ENCODE measurements around the gene HLA-A. TPM values are rescaled to one million over a fixed set of nuclear protein-coding genes. Genes with fewer than 3 reads are reported as not detected.
A peak's percentile ranks its signal among the peaks of the same experiment; 100 is the strongest.
"Not testable (repeated sequence)": the region's sequence is repeated elsewhere in the genome, so short reads cannot be mapped to it uniquely, and the experiment has no call there.

Gene HLA-A
- total and polyA plus RNA-seq, 12 donors: 338 to 2,952 (median 1,253) TPM

DNA sequence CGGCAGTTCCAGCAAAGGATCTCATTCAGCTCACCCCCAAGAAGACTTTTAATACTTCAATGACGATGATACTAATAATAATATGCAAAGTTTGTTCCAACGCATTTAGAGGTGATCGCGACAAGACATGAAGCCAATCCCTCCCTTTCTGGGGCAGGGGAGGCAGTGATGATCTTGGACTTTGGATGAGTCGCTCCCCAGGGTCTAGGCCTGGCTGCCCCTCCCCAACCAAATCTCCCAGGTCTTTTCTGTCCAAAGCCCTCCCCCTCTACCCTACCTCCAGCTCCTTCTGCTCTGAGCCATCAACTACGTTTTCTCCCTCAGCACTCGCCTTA is 33.9 kb downstream of the HLA-A start:
- intact Hi-C loops (cut with DNase I): no loop called here
- peak overlapping the region in 3 of 4 donors; percentile 37 to 64 (median 56) for H3K4me3 ChIP-seq
- TF ChIP-seq CTCF (IDR thresholded peaks at IDR 0.05): no peak
- TF ChIP-seq POLR2A (IDR thresholded peaks at IDR 0.05): no peak
- 5 to 22% (median 21%) methylated on average over 8 of the region's 8 CpGs for WGBS, 4 donors
- H3K9me3 ChIP-seq (replicated peaks in 1 of 3): no peaks in the 10 kb centered on the region
- DNase-seq: no peak
- H3K27ac ChIP-seq: peak overlapping the region; percentile 83 to 99 (median 96)
- H3K27me3 ChIP-seq: no peaks in the 10 kb centered on the region
- peaks cover 9 to 17% of the 10 kb centered on the region in 2 donors for H3K4me1 ChIP-seq (replicated peaks in 1 of 2)
- H3K36me3 ChIP-seq (replicated peaks in 1 of 2): no peaks in the 10 kb centered on the region

DNA sequence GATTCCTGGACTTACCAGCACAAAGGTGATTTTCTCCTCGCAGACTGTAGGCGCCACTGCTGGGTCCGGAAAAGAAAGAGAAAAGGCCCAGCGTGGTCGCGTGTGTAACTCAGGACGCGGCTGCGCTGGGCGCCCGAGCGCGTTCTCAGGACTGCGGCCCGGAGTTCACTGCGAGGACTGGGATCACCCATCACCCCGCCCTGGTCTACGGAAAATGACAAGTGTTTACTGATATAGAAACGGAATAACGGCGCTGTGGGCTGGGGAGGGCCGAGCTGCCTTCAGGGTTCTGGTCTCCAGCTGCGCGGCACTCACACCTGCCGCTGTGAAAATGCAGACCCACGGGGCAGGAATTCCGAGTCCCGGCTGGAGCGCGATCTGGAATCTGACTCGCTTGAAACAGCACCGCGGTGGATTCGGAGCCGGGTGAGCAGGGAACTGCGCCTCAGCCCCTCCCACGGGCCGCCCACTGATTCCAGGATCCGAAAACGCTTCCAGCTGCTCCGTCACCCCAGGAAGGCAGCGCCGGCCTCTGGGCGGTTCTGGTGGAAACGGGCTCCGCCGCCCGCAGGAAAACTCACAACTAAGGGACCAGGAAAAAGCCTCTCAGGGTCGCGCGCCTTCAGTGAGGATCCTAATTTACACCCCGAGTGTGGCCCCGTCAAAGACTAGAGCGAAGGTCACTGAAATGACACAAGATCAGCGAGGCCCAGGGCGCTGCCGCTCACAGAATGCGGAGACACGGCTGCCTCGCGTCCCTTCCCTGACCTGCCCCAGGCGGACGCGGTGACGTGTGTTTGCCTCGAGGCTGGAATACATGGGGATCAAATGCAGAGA is 34.5 kb downstream of the HLA-A start:
- Histone ChIP-seq H3K9me3 (replicated peaks in 1 of 3) (no peaks in the 10 kb centered on the region), H3K4me3 (peak overlapping the region in 3 of 4 donors; percentile 37 to 64 (median 56)), H3K4me1 (replicated peaks in 1 of 2) (peaks cover 9 to 17% of the 10 kb centered on the region in 2 donors), H3K27me3 (no peaks in the 10 kb centered on the region), H3K27ac (peak overlapping the region; percentile 83 to 99 (median 96)), H3K36me3 (replicated peaks in 1 of 2) (no peaks in the 10 kb centered on the region)
- TF ChIP-seq POLR2A (IDR thresholded peaks at IDR 0.05) (peak; percentile 47 to 88), CTCF (IDR thresholded peaks at IDR 0.05) (peak in 5 of 6 experiments; percentile 15 to 56 (median 47))
- 0 to 1% (median 1%) methylated on average over 27 to 66 of the region's 66 CpGs for WGBS, 4 donors
- peak; percentile 84 to 93 (median 91) for DNase-seq
- intact Hi-C loops (cut with DNase I): no loop called here

- intact Hi-C loops (cut with DNase I): no loop called here
- no peak for DNase-seq
- Histone ChIP-seq H3K9me3 (replicated peaks in 1 of 3) (no peaks in the 10 kb centered on the region), H3K4me1 (replicated peaks in 1 of 2) (peaks cover 9 to 17% of the 10 kb centered on the region in 2 donors), H3K27me3 (no peaks in the 10 kb centered on the region), H3K27ac (peak overlapping the region; percentile 83 to 99 (median 96)), H3K36me3 (replicated peaks in 1 of 2) (no peaks in the 10 kb centered on the region), H3K4me3 (peak overlapping the region in 1 of 4 donors; percentile 64)
- TF ChIP-seq POLR2A (IDR thresholded peaks at IDR 0.05) (no peak), CTCF (IDR thresholded peaks at IDR 0.05) (no peak)
- 34 to 47% (median 39%) methylated on average over 4 of the region's 4 CpGs for WGBS, 4 donors
Observed at GRCh38 chr6:29977425-29977727, 35.0 kb downstream of the HLA-A start.

GRCh38 chr6:29980013-29980412 is 37.7 kb downstream of the HLA-A start:
- DNase-seq; intact Hi-C loops (cut with DNase I); H3K9me3 ChIP-seq (replicated peaks in 1 of 3); H3K36me3 ChIP-seq (replicated peaks in 1 of 2); H3K27me3 ChIP-seq; H3K27ac ChIP-seq; H3K4me3 ChIP-seq: not testable (repeated sequence)
- 60 to 93% methylated on average over 1 to 3 of the region's 4 CpGs; no CpG with 5 or more reads in 2 of the 4 donors for WGBS, 4 donors
- H3K4me1 ChIP-seq (replicated peaks in 1 of 2): peaks cover 9 to 15% of the 10 kb centered on the region in 2 donors

DNA sequence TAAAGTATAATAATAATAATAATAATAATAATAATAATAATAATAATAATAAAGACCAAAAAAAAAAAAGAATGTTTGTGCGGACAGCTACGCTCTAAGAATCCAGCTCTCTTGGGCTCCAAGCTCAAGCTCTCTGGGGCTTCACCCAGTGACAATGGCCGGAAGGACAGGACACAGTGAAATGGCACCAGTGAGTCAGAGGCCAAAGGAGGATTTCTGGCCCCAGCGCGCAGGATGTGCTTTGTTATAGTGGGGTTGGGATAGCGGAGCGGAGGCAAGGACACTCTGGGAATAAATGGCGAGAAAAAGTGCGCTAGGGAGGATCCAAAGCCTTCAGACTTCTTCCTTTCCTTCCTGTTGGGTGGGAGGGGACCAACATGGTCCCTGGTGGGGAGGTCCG is 38.2 kb downstream of the HLA-A start:
- no peak for DNase-seq
- Histone ChIP-seq H3K4me1 (replicated peaks in 1 of 2) (peaks cover 9 to 10% of the 10 kb centered on the region in 2 donors), H3K36me3 (replicated peaks in 1 of 2) (no peaks in the 10 kb centered on the region), H3K4me3 (no peak overlapping the region), H3K27me3 (no peaks in the 10 kb centered on the region), H3K9me3 (replicated peaks in 1 of 3) (no peaks in the 10 kb centered on the region), H3K27ac (no peak overlapping the region)
- 81 to 87% (median 84%) methylated on average over 10 of the region's 10 CpGs for WGBS, 4 donors
- no peak for TF ChIP-seq POLR2A (IDR thresholded peaks at IDR 0.05)
- no peak for TF ChIP-seq CTCF (IDR thresholded peaks at IDR 0.05)
- intact Hi-C loops (cut with DNase I): no loop called here

All from adrenal gland (tissue), 12 donors.